A673 (cell line): ENCODE data around the gene DAPK1. TPM values are rescaled to one million over a fixed set of nuclear protein-coding genes. Genes with fewer than 3 reads are reported as not detected.
A peak's percentile ranks its signal among the peaks of the same experiment; 100 is the strongest.

Experiments used
- BruUV-seq: library from RNA; stranded (reverse); fragments of 400-500 nt; replicated peaks from 2 replicates; lab custom pipeline; 2021; lab: Mats Ljungman, UMichigan
- CTCF ChIA-PET: fragments of 300-600 bp; sonication (Branson Sonifier 250); formaldehyde crosslinking; loops from one replicate; lab custom pipeline; 2022; ENCODE audit warnings: antibody characterized with exemption; lab: Charles Lee
- POLR2A ChIA-PET: fragments of 300-600 bp; sonication (Branson Sonifier 250); formaldehyde crosslinking; loops from one replicate; lab custom pipeline; 2022; ENCODE audit warnings: antibody characterized with exemption; ENCODE audit not compliant: low non-redundant PET; lab: Charles Lee
- DNase-seq: peaks from one replicate; pipeline ENCODE4 v3.0.0-alpha.2; 2015; ENCODE audit warnings: low spot score
- H3K27ac ChIP-seq: fragments of 200-600 bp; sonication (generic); 2 replicates; pipeline ENCODE4 v1.5.1; 2016; ENCODE audit warnings: mixed run types, low read depth, mild to moderate bottlenecking, mixed read lengths, antibody characterized with exemption, low read length; ENCODE audit not compliant: poor library complexity, severe bottlenecking
- H3K27me3 ChIP-seq: fragments of 200-600 bp; sonication (generic); replicated peaks from 2 replicates; pipeline ENCODE4 v1.6.1; 2017; ENCODE audit warnings: mixed run types, low read depth, mild to moderate bottlenecking, mixed read lengths, antibody characterized with exemption, low read length; ENCODE audit not compliant: insufficient read depth, poor library complexity
- H3K36me3 ChIP-seq: fragments of 200-600 bp; sonication (generic); 2 replicates; pipeline ENCODE4 v1.6.1; 2016; ENCODE audit warnings: mixed run types, mild to moderate bottlenecking, mixed read lengths, antibody characterized with exemption, low read length; ENCODE audit not compliant: insufficient read depth, poor library complexity, severe bottlenecking
- H3K4me1 ChIP-seq: fragments of 200-600 bp; sonication (generic); 2 replicates; pipeline ENCODE4 v1.6.1; 2017; ENCODE audit warnings: mixed run types, mild to moderate bottlenecking, mixed read lengths, antibody characterized with exemption, low read length; ENCODE audit not compliant: insufficient read depth, poor library complexity, severe bottlenecking
- H3K4me3 ChIP-seq: fragments of 200-600 bp; sonication (generic); 2 replicates; pipeline ENCODE4 v1.5.1; 2016; ENCODE audit warnings: low read depth, mixed run types, mild to moderate bottlenecking, mixed read lengths, low read length; ENCODE audit not compliant: poor library complexity, severe bottlenecking
- H3K9me3 ChIP-seq: fragments of 200-600 bp; sonication (generic); 2 replicates; pipeline ENCODE4 v1.6.1; 2016; ENCODE audit warnings: mixed run types, low read depth, mild to moderate bottlenecking, mixed read lengths, antibody characterized with exemption, low read length; ENCODE audit not compliant: poor library complexity, severe bottlenecking
- EZH2 ChIP-seq: fragments of 200-600 bp; sonication (generic); IDR thresholded peaks from 2 replicates; pipeline ENCODE4 v1.6.1; 2017; ENCODE audit warnings: borderline replicate concordance, low read depth, mild to moderate bottlenecking, mixed read lengths, antibody characterized with exemption, low read length; ENCODE audit not compliant: poor library complexity, severe bottlenecking
- intact Hi-C: fragments of 100-400 bp; cut with micrococcal nuclease; formaldehyde crosslinking; loops from one replicate; pipeline ENCODE4 v1.10.0; 2022; ENCODE audit not compliant: unreplicated experiment
- total RNA-seq: library from RNA; stranded (reverse); gene quantifications from 2 replicates; pipeline ENCODE4 v1.2.3, GENCODE V29; 2021
- TF ChIP-seq, protein P1 (sequence below): fragments of 300-800, 200-600 bp; sonication (generic); conservative IDR thresholded peaks from 2 replicates; pipeline ENCODE4 v1.5.1; 2017; ENCODE audit warnings: low read depth, mild to moderate bottlenecking, antibody characterized with exemption, low read length, moderate library complexity, mixed read lengths

DAPK1 gene
- total RNA-seq, 1 experiment from 2014 or later, result 380 TPM

DNA sequence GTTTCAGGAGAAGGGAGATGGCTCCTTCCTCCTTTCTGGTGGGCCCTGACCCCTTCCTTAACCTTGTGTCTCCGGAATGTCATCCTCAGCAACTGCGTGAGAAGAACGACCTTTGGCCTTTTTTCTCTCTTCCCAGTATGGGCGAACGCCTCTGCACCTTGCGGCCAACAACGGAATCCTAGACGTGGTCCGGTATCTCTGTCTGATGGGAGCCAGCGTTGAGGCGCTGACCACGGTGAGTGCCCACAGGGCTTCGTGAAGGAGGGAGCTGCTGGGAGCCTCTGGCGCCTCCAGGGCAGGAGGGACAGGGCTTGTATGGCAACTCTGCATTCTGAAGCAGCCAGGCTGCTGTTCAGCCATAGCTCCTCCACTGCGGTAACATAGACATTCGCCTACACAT is 160.2 kb downstream of the DAPK1 start:
- Histone ChIP-seq H3K27ac (peak overlapping the region; percentile 41), H3K9me3 (no peaks in the 10 kb centered on the region), H3K27me3 (no peaks in the 10 kb centered on the region), H3K36me3 (peaks cover 99% of the 10 kb centered on the region), H3K4me1 (peaks cover 18% of the 10 kb centered on the region), H3K4me3 (no peak overlapping the region)
- ChIA-PET CTCF (no interaction called here), POLR2A (no interaction called here)
- intact Hi-C loops, result no loop called here
- no peak for TF ChIP-seq EZH2
- TF ChIP-seq, protein P1, sequence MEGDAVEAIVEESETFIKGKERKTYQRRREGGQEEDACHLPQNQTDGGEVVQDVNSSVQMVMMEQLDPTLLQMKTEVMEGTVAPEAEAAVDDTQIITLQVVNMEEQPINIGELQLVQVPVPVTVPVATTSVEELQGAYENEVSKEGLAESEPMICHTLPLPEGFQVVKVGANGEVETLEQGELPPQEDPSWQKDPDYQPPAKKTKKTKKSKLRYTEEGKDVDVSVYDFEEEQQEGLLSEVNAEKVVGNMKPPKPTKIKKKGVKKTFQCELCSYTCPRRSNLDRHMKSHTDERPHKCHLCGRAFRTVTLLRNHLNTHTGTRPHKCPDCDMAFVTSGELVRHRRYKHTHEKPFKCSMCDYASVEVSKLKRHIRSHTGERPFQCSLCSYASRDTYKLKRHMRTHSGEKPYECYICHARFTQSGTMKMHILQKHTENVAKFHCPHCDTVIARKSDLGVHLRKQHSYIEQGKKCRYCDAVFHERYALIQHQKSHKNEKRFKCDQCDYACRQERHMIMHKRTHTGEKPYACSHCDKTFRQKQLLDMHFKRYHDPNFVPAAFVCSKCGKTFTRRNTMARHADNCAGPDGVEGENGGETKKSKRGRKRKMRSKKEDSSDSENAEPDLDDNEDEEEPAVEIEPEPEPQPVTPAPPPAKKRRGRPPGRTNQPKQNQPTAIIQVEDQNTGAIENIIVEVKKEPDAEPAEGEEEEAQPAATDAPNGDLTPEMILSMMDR, result no peak
- DNase-seq, result no peak
- BruUV-seq, result no TSS peak

DNA sequence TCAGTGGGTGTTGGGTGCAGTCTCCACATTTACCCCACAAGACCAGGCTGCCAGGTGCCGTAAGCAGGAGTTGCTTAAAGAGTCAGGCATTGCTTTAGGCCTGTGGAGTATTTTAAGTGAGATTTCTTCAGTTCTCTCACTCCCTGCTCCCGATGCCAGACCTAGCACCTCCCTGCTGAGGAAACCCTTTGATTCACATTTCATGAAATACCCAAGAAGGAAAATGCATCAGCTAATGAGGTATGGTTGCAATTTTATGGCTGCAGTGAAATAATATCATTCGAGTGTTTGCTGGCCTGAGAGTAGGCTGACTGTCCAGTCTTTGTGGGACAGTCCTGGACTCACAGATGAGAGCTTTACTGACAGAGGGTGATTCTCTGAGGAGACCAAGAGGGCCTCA is 160.8 kb downstream of the DAPK1 start:
- Histone ChIP-seq H3K4me1 (peaks cover 18% of the 10 kb centered on the region), H3K36me3 (peaks cover 99% of the 10 kb centered on the region), H3K4me3 (no peak overlapping the region), H3K9me3 (no peaks in the 10 kb centered on the region), H3K27me3 (no peaks in the 10 kb centered on the region), H3K27ac (peak overlapping the region; percentile 41)
- ChIA-PET POLR2A (no interaction called here), CTCF (no interaction called here)
- intact Hi-C loops, result no loop called here
- no TSS peak for BruUV-seq
- TF ChIP-seq, protein P1, result no peak
- TF ChIP-seq EZH2, result no peak
- DNase-seq, result no peak

DNA sequence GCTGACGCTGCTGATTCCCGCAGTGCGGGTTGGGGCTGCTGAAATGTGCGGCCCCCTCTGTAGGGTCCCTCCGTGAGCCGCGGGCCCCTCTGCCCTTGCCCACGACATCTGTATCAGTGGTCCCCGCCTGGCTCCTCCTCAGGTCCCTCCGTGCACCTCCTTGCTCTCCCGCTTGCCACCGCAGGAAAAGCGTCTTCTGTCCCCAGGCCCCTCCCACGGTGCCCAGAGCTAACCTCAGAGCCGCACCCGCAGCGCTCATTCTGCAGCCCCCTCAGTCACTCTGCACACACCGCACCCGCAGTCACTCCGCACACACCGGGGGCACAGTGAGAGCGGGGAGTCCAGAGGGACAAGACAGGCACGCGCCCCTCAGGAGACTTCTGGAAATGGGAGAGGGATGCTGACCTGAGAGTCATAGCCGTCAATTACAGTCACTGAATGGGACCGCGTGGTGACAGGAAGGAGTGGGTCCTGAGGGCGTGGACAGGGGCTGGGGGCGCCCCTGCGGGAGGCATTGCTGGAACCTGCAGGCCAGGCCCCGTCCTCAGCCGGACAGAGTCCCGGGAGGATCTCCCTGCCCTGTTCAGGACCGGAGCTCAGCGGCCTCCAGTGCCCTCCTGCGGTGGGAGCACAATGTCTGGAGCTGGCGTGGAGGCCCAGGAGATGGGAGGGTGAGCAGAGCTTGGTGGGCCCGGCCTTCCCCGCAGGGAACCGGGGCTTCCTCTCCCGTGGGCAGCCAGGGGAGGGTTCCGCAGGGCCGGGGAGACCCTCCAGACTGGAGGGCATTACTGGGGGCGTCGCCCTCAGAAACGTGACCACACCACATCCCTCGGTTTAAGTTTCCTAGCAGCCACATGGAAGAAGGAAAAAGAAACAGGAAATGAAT is 162.1 kb downstream of the DAPK1 start:
- BruUV-seq, result no TSS peak
- no peak for DNase-seq

More for the DNA sequence above, 162.1 kb downstream of the DAPK1 start:
- POLR2A ChIA-PET, result no interaction called here
- no peaks in the 10 kb centered on the region for H3K9me3 ChIP-seq
- no peak overlapping the region for H3K4me3 ChIP-seq
- CTCF ChIA-PET, result no interaction called here
- no peaks in the 10 kb centered on the region for H3K27me3 ChIP-seq
- no peak overlapping the region for H3K27ac ChIP-seq
- peaks cover 18% of the 10 kb centered on the region for H3K4me1 ChIP-seq
- peaks cover 100% of the 10 kb centered on the region for H3K36me3 ChIP-seq
- intact Hi-C loops, result loop anchor here (5.0 to 10.0 kb wide), 3 partner anchors 162 to 1245 kb away; partner anchors contain the start of gene DAPK1
- TF ChIP-seq, protein P1, result no peak
- no peak for TF ChIP-seq EZH2
